NB4 (cell line): ENCODE measurements around the gene UGT1A3.

ENCODE experiments used
- MYC ChIP-seq: IDR thresholded peaks from 2 replicates; pipeline ENCODE4 v1.6.1; 2011; ENCODE audit warnings: low read depth, low read length
- POLR2A ChIP-seq: IDR thresholded peaks from 2 replicates; pipeline ENCODE4 v1.6.1; 2011; ENCODE audit warnings: mild to moderate bottlenecking; ENCODE audit not compliant: insufficient read length; ENCODE audit errors: extremely low read depth
- TF ChIP-seq, protein P1 (sequence below): IDR thresholded peaks from one replicate; pipeline ENCODE4 v1.5.1; 2012; ENCODE audit warnings: low read depth, low read length
- TF ChIP-seq, protein P2 (sequence below): IDR thresholded peaks from 2 replicates; pipeline ENCODE4 v1.6.1; 2011; ENCODE audit warnings: low read depth, low read length

DNA sequence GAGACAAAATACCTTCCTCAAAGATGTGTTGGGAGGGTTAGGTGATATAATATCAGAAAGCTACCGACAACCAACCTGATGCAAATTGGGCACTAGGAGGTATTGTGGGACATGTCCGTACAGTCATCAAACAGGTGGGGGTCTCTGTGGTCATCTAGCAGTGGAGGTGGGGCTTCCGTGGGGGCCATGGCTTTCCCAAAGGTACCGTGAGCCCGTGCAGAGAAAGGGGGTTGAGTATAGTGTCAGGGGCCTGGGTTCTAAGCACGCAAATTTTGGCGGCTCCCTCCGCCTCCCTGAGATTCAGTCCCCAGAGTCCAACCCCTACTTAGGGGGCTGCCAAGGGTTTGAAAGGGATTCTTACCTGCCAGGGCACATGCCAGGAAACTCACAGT, 92.9 kb downstream of the UGT1A3 start:
- TF ChIP-seq, protein P1, sequence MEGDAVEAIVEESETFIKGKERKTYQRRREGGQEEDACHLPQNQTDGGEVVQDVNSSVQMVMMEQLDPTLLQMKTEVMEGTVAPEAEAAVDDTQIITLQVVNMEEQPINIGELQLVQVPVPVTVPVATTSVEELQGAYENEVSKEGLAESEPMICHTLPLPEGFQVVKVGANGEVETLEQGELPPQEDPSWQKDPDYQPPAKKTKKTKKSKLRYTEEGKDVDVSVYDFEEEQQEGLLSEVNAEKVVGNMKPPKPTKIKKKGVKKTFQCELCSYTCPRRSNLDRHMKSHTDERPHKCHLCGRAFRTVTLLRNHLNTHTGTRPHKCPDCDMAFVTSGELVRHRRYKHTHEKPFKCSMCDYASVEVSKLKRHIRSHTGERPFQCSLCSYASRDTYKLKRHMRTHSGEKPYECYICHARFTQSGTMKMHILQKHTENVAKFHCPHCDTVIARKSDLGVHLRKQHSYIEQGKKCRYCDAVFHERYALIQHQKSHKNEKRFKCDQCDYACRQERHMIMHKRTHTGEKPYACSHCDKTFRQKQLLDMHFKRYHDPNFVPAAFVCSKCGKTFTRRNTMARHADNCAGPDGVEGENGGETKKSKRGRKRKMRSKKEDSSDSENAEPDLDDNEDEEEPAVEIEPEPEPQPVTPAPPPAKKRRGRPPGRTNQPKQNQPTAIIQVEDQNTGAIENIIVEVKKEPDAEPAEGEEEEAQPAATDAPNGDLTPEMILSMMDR = no peak
- TF ChIP-seq POLR2A (no peak), MYC (no peak)
- TF ChIP-seq, protein P2, sequence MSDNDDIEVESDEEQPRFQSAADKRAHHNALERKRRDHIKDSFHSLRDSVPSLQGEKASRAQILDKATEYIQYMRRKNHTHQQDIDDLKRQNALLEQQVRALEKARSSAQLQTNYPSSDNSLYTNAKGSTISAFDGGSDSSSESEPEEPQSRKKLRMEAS = no peak
